ENCODE data around the gene PPP4R3B. TPM values are rescaled to one million over a fixed set of nuclear protein-coding genes. Genes with fewer than 3 reads are reported as not detected.
A peak's percentile ranks its signal among the peaks of the same experiment; 100 is the strongest.

The PPP4R3B gene
- total RNA-seq, 3 donors from 2014 or later: 56.4 to 91.3 (median 71.4) TPM

DNA sequence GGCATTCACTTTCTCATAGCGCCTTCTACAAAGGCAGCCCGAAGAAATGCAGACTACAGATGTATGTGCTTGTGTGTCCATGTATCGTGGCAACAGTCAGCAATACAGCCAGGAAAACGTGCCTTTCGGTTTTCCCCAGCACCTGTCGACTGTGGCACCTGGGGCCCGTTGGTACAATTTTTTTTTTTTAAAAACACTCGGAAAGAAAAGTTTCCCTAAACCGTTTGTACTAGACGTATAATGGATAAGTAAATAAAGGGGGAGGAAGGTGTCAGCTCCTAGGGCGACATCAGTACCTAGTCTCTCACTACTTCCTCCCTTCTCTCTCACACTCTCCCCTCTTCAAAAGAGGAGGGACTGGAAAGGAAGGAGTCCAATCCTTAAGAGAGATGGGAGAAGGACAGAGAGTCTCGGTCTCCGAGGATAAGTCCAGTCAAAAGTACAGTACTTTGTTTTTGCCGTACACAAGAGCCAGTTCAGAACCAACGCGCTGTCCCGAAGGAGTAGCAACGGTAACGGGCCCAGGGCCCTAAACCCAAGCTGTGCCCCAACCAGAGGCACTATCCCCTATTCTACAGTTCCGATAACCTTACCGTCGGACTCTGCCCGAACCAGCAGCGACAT lies 759 bp downstream of the PPP4R3B start:
- TF ChIP-seq, protein P1, sequence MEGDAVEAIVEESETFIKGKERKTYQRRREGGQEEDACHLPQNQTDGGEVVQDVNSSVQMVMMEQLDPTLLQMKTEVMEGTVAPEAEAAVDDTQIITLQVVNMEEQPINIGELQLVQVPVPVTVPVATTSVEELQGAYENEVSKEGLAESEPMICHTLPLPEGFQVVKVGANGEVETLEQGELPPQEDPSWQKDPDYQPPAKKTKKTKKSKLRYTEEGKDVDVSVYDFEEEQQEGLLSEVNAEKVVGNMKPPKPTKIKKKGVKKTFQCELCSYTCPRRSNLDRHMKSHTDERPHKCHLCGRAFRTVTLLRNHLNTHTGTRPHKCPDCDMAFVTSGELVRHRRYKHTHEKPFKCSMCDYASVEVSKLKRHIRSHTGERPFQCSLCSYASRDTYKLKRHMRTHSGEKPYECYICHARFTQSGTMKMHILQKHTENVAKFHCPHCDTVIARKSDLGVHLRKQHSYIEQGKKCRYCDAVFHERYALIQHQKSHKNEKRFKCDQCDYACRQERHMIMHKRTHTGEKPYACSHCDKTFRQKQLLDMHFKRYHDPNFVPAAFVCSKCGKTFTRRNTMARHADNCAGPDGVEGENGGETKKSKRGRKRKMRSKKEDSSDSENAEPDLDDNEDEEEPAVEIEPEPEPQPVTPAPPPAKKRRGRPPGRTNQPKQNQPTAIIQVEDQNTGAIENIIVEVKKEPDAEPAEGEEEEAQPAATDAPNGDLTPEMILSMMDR (IDR thresholded peaks at IDR 0.05): no peak
- TF ChIP-seq POLR2AphosphoS5 (IDR thresholded peaks at IDR 0.05): peak in 1 of 3 donors; percentile 15
- TF ChIP-seq POLR2A (IDR thresholded peaks at IDR 0.05): no peak
- peak in 1 of 2 donors; percentile 39 for DNase-seq (ENCODE audit: low spot score in 2 of 2)
- intact Hi-C loops (cut with DNase I; ENCODE audit: low total_unique reads): no loop called here

DNA sequence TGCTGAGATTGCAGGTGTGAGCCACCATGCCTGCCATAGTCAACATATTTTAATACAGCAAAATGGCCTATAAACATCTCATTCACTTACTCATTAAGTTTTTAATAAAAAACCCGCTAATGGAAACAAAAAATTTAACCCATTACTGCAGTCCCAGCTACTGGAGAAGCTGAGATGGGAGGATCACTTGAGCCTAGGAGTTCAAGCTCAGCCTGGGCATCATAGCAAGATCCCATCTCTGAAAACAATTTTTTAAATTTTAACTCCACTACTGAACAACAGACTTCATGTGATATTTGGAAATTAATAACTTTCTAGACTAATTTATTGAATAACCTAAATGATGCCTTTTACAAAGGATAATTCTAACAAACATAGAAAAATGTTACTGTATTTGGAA lies 5.4 kb downstream of the PPP4R3B start:
- TF ChIP-seq POLR2A (IDR thresholded peaks at IDR 0.05): no peak
- TF ChIP-seq, protein P1 (IDR thresholded peaks at IDR 0.05): no peak
- no peak for TF ChIP-seq POLR2AphosphoS5 (IDR thresholded peaks at IDR 0.05)
- Histone ChIP-seq H3K36me3 (no peaks in the 10 kb centered on the region), H3K9me3 (no peaks in the 10 kb centered on the region), H3K4me1 (no peaks in the 10 kb centered on the region), H3K4me3 (no peak overlapping the region), H3K27me3 (no peaks in the 10 kb centered on the region), H3K27ac (no peak overlapping the region)
- DNase-seq (ENCODE audit: low spot score in 2 of 2): no peak
- intact Hi-C loops (cut with DNase I; ENCODE audit: low total_unique reads): no loop called here

More for the DNA sequence above, 759 bp downstream of the PPP4R3B start:
- Histone ChIP-seq H3K27me3 (no peaks in the 10 kb centered on the region), H3K36me3 (no peaks in the 10 kb centered on the region), H3K27ac (peak overlapping the region; percentile 99 to 100), H3K4me3 (peak overlapping the region; percentile 95 to 100 (median 99)), H3K4me1 (no peaks in the 10 kb centered on the region), H3K9me3 (no peaks in the 10 kb centered on the region)

- H3K27ac ChIP-seq: no peak overlapping the region
- intact Hi-C loops (cut with DNase I; ENCODE audit: low total_unique reads): no loop called here
- no peak for DNase-seq (ENCODE audit: low spot score in 2 of 2)
- H3K9me3 ChIP-seq: no peaks in the 10 kb centered on the region
- no peaks in the 10 kb centered on the region for H3K4me1 ChIP-seq
- H3K27me3 ChIP-seq: no peaks in the 10 kb centered on the region
- TF ChIP-seq POLR2AphosphoS5 (IDR thresholded peaks at IDR 0.05): no peak
- TF ChIP-seq, protein P1 (IDR thresholded peaks at IDR 0.05): no peak
- TF ChIP-seq POLR2A (IDR thresholded peaks at IDR 0.05): no peak
- no peaks in the 10 kb centered on the region for H3K36me3 ChIP-seq
- H3K4me3 ChIP-seq: no peak overlapping the region
Measured at GRCh38 chr2:55610954-55611743, 6.3 kb downstream of the PPP4R3B start.

DNA sequence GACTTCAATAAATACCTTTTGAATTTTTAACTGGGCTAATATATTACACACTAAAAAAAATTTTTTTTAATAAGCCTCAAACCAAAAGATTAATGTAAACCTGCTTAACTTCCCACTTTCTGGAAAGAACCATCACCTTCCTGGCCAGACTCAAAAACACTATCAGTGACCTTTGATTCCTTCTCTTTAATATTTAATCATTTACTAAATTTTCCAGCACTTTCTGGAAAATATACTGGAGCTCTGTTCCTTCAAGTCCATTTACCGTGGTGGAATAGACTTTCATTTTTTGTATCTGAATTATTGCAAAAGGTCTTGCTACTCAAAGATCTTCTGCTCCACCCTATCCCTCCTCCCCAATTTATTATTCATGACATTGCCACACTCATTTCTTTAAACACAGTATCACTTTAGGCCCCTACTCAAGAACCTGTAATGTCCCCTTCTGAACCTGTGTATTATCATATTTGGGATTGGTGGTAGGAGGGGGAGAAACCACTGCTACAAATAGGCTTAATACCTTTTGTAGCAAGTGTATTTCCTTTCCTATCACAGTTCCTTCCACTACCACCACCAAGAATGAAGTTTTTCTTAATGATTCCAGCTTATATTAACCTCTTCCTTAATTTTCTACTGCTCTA lies 7.4 kb downstream of the PPP4R3B start:
- H3K4me1 ChIP-seq: no peaks in the 10 kb centered on the region
- intact Hi-C loops (cut with DNase I; ENCODE audit: low total_unique reads): no loop called here
- no peak overlapping the region for H3K4me3 ChIP-seq
- H3K36me3 ChIP-seq: no peaks in the 10 kb centered on the region
- H3K27ac ChIP-seq: no peak overlapping the region
- H3K9me3 ChIP-seq: no peaks in the 10 kb centered on the region
- H3K27me3 ChIP-seq: no peaks in the 10 kb centered on the region
- DNase-seq (ENCODE audit: low spot score in 2 of 2): no peak
- TF ChIP-seq, protein P1 (IDR thresholded peaks at IDR 0.05): no peak
- TF ChIP-seq POLR2A (IDR thresholded peaks at IDR 0.05) (no peak), POLR2AphosphoS5 (IDR thresholded peaks at IDR 0.05) (no peak)

Measured in breast epithelium (tissue), 4 donors.